ENCODE results near the gene GNB1L. TPM values are rescaled to one million over a fixed set of nuclear protein-coding genes. Genes with fewer than 3 reads are reported as not detected.

GNB1L gene
- total and polyA plus RNA-seq, 9 of the 15 experiments (the other 6 are each of a cell fraction or from before 2014, with no cell fraction given): 0.56 to 50.5 (median 10.2) TPM

- Histone ChIP-seq H3K4me3 (no peak overlapping the region), H2AFZ (ENCODE audit: low read depth, low read length) (peak overlapping the region; percentile 0; the same call in 1 of the 2 replicates), H3K4me2 (ENCODE audit: insufficient read depth, low read length) (no peak overlapping the region), H3K9me3 (replicated peaks; ENCODE audit: control insufficient read depth, insufficient read depth, low read depth, low read length) (no peaks in the 10 kb centered on the region), H3K27ac (ENCODE audit: extremely low read depth, low read depth, low read length) (no peak overlapping the region), H3K36me3 (ENCODE audit: control insufficient read depth, insufficient read depth, low read length) (no peaks in the 10 kb centered on the region), H3K79me2 (ENCODE audit: control insufficient read depth, insufficient read depth, low read length) (no peaks in the 10 kb centered on the region), H3K27me3 (ENCODE audit: control insufficient read depth in 2 of 2, insufficient read depth in 2 of 2, low read length in 2 of 2) (0 out of 5 replicates have a peak, but pooled peaks cover 0 to 2% of the 10 kb centered on the region in 2 experiments), H3K4me1 (replicated peaks in 1 of 2; ENCODE audit: control insufficient read depth in 2 of 2, insufficient read depth in 2 of 2, low read length in 2 of 2) (peaks cover 28 to 40% of the 10 kb centered on the region in 2 experiments), H3K9me1 (ENCODE audit: control insufficient read depth, insufficient read depth, low read length) (no peaks in the 10 kb centered on the region), H4K20me1 (replicated peaks; ENCODE audit: control insufficient read depth, insufficient read depth, low read length) (no peaks in the 10 kb centered on the region), H3K9ac (ENCODE audit: insufficient read depth in 1 of 2, low read depth in 2 of 2, low read length in 2 of 2) (peak overlapping the region in 1 of 2 experiments; percentile 67; a peak in 2 of 4 replicates)
- FAIRE-seq: no peak
- POLR2A ChIA-PET: interaction anchor here (0.6 to 16.8 kb wide), 9 partner anchors 4 to 634 kb away, joined by 3 to 205 read pairs (median 4); partner anchors contain the start of genes ESS2 and TBX1
- BruUV-seq (replicated peaks): no TSS peak
- CTCF ChIA-PET (ENCODE audit: low intra/inter-chr PET ratio): interaction anchor here (1.2 to 1.8 kb wide), 2 partner anchors 20 to 48 kb away, joined by 4 to 7 read pairs; no protein-coding TSS in a partner anchor
- no peak for DNase-seq (ENCODE audit: extremely low read depth in 1 of 4, low spot score in 3 of 4)
- intact Hi-C loops (cut with micrococcal nuclease) (loop anchor here (5.0 kb wide), 1 partner anchor 428 kb away; no protein-coding TSS in a partner anchor), in situ Hi-C loops (cut with MboI) (no loop called here)
- WGBS (ENCODE audit: insufficient coverage, low coverage, missing lambda C conversion rate): 65% methylated on average over 10 of the region's 10 CpGs
- ATAC-seq: no peak
- no peak for TF ChIP-seq ZNF217 (CRISPR knock-in tag; IDR thresholded peaks at IDR 0.05)
- no peak for TF ChIP-seq ZNF561 (CRISPR knock-in tag; conservative IDR thresholded peaks at IDR 0.05)
- TF ChIP-seq MECOM (CRISPR knock-in tag; IDR thresholded peaks at IDR 0.05): no peak
- TF ChIP-seq ZNF282 (CRISPR knock-in tag; IDR thresholded peaks at IDR 0.05): no peak
- no peak for TF ChIP-seq ZNF280A (IDR thresholded peaks at IDR 0.05; ENCODE audit: low read depth, partially characterized antibody)
- no peak for TF ChIP-seq ZBTB17 (CRISPR knock-in tag; IDR thresholded peaks at IDR 0.05)
- 0 out of 2 replicates have a peak, but pooled peaks have one; percentile 57 for TF ChIP-seq ARID3B (CRISPR knock-in tag; IDR thresholded peaks at IDR 0.05; ENCODE audit: borderline replicate concordance)
- TF ChIP-seq SREBF2 (CRISPR knock-in tag; IDR thresholded peaks at IDR 0.05): no peak
- TF ChIP-seq ZNF449 (CRISPR knock-in tag; IDR thresholded peaks at IDR 0.05): no peak
- no peak for TF ChIP-seq TEAD1 (CRISPR knock-in tag; IDR thresholded peaks at IDR 0.05)
- peak; percentile 11 for TF ChIP-seq MXD1 (CRISPR knock-in tag; IDR thresholded peaks at IDR 0.05; ENCODE audit: borderline replicate concordance, poor library complexity, severe bottlenecking)
- no peak for TF ChIP-seq BMI1 (IDR thresholded peaks at IDR 0.05; ENCODE audit: low read length)
- no peak for TF ChIP-seq SMC3 (conservative IDR thresholded peaks at IDR 0.05; ENCODE audit: insufficient read depth, low read depth, low read length)
- TF ChIP-seq ZNF57 (CRISPR knock-in tag; IDR thresholded peaks at IDR 0.05): 0 out of 2 replicates have a peak, but pooled peaks have one; percentile 8
- no peak for TF ChIP-seq EP400 (IDR thresholded peaks at IDR 0.05)
- TF ChIP-seq PPARD (CRISPR knock-in tag; IDR thresholded peaks at IDR 0.05): no peak
- no peak for TF ChIP-seq SMARCA5 (IDR thresholded peaks at IDR 0.05)
- 0 out of 2 replicates have a peak, but pooled peaks have one; percentile 51 for TF ChIP-seq ZNF764 (CRISPR knock-in tag; IDR thresholded peaks at IDR 0.05; ENCODE audit: low read depth)
Measured at GRCh38 chr22:19779011-19779421, 75.7 kb downstream of the GNB1L start.
